Chondrocyte (in vitro differentiated cells): ENCODE data around the gene LIG3. TPM values are rescaled to one million over a fixed set of nuclear protein-coding genes. Genes with fewer than 3 reads are reported as not detected.

ENCODE experiments used
- DNase-seq: peaks from one replicate; pipeline ENCODE4 v3.0.0; 2021; ENCODE audit warnings: mixed read lengths, low spot score
- H3K27ac Mint-ChIP-seq: one replicate; pipeline ENCODE4 v1.8.0; 2021; ENCODE audit warnings: mild to moderate bottlenecking, moderate library complexity, mixed read lengths; ENCODE audit not compliant: unreplicated experiment
- H3K27me3 Mint-ChIP-seq: 2 replicates; pipeline ENCODE4 v1.8.0; 2021; ENCODE audit warnings: low read depth, mixed read lengths
- H3K36me3 Mint-ChIP-seq: 2 replicates; pipeline ENCODE4 v1.8.0; 2021; ENCODE audit warnings: low read depth, mixed read lengths
- H3K4me1 Mint-ChIP-seq: 2 replicates; pipeline ENCODE4 v1.8.0; 2021; ENCODE audit warnings: low read depth, mild to moderate bottlenecking, mixed read lengths
- H3K4me3 Mint-ChIP-seq: one replicate; pipeline ENCODE4 v1.8.0; 2021; ENCODE audit warnings: mild to moderate bottlenecking, moderate library complexity, mixed read lengths; ENCODE audit not compliant: unreplicated experiment
- H3K9me3 Mint-ChIP-seq: 2 replicates; pipeline ENCODE4 v1.8.0; 2021; ENCODE audit warnings: low read depth, mixed read lengths
- total RNA-seq: library from RNA; stranded (reverse); gene quantifications from 3 replicates; pipeline ENCODE4 v1.2.1, GENCODE V29; 2021
- TF ChIP-seq, protein P1 (sequence below): fragments of 200-600 bp; sonication (generic); IDR thresholded peaks from 2 replicates; pipeline ENCODE4 v1.5.0; 2021; ENCODE audit warnings: antibody characterized with exemption, mild to moderate bottlenecking, moderate library complexity

LIG3 gene
- total RNA-seq, 1 donor from 2014 or later = 26.0 TPM

DNA sequence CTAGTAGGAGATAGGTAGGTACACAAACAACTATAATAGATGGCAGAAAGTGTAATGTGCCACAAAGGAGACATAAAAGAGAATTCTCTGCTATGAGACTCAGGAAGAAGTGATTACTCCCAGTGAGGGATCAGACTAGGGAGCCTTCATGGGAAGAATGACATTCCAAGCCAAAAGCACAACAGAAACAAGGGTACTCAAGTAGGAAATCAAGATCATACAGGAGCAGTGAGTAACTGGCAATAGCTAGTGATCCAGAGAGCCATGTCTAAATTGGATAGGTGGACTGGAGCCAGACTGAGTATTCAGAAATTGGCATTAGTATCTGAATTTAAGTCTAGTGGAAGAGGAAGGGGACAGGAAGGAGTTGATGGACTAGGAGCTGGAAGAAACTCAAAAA lies 72.5 kb downstream of the LIG3 start:
- peaks cover 23% of the 10 kb centered on the region for H3K4me1 Mint-ChIP-seq
- no peak overlapping the region for H3K4me3 Mint-ChIP-seq
- DNase-seq = no peak
- TF ChIP-seq, protein P1, sequence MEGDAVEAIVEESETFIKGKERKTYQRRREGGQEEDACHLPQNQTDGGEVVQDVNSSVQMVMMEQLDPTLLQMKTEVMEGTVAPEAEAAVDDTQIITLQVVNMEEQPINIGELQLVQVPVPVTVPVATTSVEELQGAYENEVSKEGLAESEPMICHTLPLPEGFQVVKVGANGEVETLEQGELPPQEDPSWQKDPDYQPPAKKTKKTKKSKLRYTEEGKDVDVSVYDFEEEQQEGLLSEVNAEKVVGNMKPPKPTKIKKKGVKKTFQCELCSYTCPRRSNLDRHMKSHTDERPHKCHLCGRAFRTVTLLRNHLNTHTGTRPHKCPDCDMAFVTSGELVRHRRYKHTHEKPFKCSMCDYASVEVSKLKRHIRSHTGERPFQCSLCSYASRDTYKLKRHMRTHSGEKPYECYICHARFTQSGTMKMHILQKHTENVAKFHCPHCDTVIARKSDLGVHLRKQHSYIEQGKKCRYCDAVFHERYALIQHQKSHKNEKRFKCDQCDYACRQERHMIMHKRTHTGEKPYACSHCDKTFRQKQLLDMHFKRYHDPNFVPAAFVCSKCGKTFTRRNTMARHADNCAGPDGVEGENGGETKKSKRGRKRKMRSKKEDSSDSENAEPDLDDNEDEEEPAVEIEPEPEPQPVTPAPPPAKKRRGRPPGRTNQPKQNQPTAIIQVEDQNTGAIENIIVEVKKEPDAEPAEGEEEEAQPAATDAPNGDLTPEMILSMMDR = no peak
- peaks cover 5% of the 10 kb centered on the region for H3K36me3 Mint-ChIP-seq
- H3K9me3 Mint-ChIP-seq = no peaks in the 10 kb centered on the region
- H3K27ac Mint-ChIP-seq = no peak overlapping the region
- no peaks in the 10 kb centered on the region for H3K27me3 Mint-ChIP-seq

DNA sequence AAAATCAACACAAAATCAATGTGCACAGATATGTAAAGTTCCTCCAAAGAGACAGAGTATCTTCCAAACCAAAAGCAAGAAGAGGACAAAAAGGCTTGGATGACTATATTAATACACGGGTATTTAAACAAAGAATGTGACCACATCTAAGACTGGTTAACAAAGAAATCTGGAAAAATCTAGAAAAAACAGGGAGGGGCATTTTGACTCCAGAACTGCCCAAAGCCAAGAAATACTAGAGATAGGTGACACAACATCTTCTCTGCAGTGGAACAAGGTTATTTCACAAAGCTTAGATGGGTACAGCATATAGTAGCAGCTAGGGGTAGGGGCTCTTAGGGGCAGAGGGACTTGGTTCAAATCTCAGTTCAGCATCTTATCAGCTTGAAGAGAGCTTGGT lies 72.9 kb downstream of the LIG3 start:
- no peak for DNase-seq
- H3K9me3 Mint-ChIP-seq = no peaks in the 10 kb centered on the region
- no peak overlapping the region for H3K4me3 Mint-ChIP-seq
- H3K4me1 Mint-ChIP-seq = peaks cover 23% of the 10 kb centered on the region
- peaks cover 5% of the 10 kb centered on the region for H3K36me3 Mint-ChIP-seq
- H3K27me3 Mint-ChIP-seq = no peaks in the 10 kb centered on the region
- no peak overlapping the region for H3K27ac Mint-ChIP-seq
- TF ChIP-seq, protein P1 = no peak

DNA sequence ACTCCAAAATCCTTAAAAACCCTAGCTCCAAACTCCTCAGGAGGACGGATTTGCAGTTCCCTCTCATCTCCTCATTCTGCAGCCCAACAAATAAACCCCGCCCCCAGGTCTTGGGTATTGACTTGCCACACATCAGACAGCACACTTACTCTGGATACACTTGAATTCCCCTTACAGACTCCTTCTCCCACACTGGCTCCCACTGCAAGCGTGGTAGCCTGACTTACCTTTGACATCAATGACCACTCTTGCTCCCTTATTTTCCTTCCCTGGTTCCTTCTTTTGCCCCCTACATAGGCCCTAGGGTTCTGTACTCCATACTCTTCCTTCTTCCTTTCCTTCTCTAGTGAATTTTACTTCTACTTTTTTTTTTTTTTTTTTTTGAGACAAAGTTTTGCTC lies 75.7 kb downstream of the LIG3 start:
- TF ChIP-seq, protein P1 = no peak
- Mint-ChIP-seq H3K27me3 (no peaks in the 10 kb centered on the region), H3K36me3 (peaks cover 7% of the 10 kb centered on the region), H3K9me3 (no peaks in the 10 kb centered on the region), H3K27ac (peak overlapping the region; percentile 15), H3K4me1 (peaks cover 23% of the 10 kb centered on the region), H3K4me3 (no peak overlapping the region)
- no peak for DNase-seq

DNA sequence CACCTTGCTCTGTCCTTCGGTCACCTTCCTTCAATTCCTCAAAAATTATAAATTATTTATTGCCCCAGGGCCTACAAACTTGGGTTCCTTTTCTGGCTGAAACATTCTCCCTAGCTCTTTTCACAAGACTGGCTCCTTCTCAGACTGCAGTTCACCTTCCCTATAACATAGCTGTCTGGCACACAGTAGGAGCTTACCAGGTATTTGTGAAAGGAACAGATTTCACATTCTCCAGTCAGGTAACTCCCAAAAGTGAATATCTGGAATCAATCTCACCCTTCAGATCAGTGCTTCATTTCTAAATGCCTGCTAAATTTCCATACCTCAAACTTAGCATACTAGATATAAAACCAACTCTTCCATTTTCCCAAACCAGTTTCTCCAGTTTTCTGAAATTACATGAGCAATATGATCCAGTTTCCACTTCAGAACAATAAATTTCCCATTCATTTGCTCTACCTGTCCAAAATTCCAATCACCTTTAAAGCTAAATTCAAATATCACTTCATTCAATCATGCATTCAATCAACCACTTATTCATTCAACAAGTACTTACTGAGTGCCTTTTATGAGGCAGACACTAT lies 77.1 kb downstream of the LIG3 start:
- Mint-ChIP-seq H3K4me3 (no peak overlapping the region), H3K4me1 (peaks cover 9% of the 10 kb centered on the region), H3K27me3 (no peaks in the 10 kb centered on the region), H3K36me3 (peaks cover 7% of the 10 kb centered on the region), H3K27ac (no peak overlapping the region), H3K9me3 (no peaks in the 10 kb centered on the region)
- TF ChIP-seq, protein P1 = no peak
- no peak for DNase-seq

Other genes with a start within 250 kb of the LIG3 start
- gene CCT6B, start 19.1 kb upstream of the LIG3 start, total RNA-seq = 2.1 to 3.0 TPM (median 2.1 TPM) in 3 replicates
- gene ZNF830, start 19.0 kb upstream of the LIG3 start, total RNA-seq = 12.0 to 16.0 TPM (median 12.3 TPM) in 3 replicates
- 11.1 to 16.5 TPM (median 14.0 TPM) in 3 replicates for gene RFFL, start 83.2 kb downstream of the LIG3 start, total RNA-seq
- gene RAD51D, start 139.3 kb downstream of the LIG3 start, total RNA-seq = 11.1 to 13.4 TPM (median 11.2 TPM) in 3 replicates
- not detected in 3 replicates for gene FNDC8, start 141.1 kb downstream of the LIG3 start, total RNA-seq
- 10.2 to 12.7 TPM (median 12.0 TPM) in 3 replicates for gene NLE1, start 161.8 kb downstream of the LIG3 start, total RNA-seq
- gene UNC45B, start 167.3 kb downstream of the LIG3 start, total RNA-seq = not detected in 3 replicates
- not detected in 3 replicates for gene SLC35G3, start 213.9 kb downstream of the LIG3 start, total RNA-seq